GM10248 (cell line): ENCODE data around the gene EVI5L.

Experiments
- CTCF ChIA-PET: fragments of 300-600 bp; sonication (Branson Sonifier 250); formaldehyde crosslinking; extraction: SDS; loops from one replicate; lab custom pipeline; 2021; ENCODE audit warnings: antibody characterized with exemption; lab: Yijun Ruan, JAX
- POLR2A ChIA-PET: fragments of 350-650 bp; sonication (Branson Sonifier 250); formaldehyde crosslinking; extraction: SDS; loops from one replicate; lab custom pipeline; 2020; ENCODE audit warnings: antibody characterized with exemption; lab: Yijun Ruan, JAX
- DNase-seq: peaks from one replicate; pipeline ENCODE4 v3.0.0; 2012; ENCODE audit errors: extremely low spot score
- TF ChIP-seq, protein P1 (sequence below): IDR thresholded peaks from 2 replicates; pipeline ENCODE4 v1.5.1; 2012; ENCODE audit warnings: mild to moderate bottlenecking, low read depth; ENCODE audit errors: extremely low read depth, missing control alignments, control extremely low read depth

EVI5L gene

DNA sequence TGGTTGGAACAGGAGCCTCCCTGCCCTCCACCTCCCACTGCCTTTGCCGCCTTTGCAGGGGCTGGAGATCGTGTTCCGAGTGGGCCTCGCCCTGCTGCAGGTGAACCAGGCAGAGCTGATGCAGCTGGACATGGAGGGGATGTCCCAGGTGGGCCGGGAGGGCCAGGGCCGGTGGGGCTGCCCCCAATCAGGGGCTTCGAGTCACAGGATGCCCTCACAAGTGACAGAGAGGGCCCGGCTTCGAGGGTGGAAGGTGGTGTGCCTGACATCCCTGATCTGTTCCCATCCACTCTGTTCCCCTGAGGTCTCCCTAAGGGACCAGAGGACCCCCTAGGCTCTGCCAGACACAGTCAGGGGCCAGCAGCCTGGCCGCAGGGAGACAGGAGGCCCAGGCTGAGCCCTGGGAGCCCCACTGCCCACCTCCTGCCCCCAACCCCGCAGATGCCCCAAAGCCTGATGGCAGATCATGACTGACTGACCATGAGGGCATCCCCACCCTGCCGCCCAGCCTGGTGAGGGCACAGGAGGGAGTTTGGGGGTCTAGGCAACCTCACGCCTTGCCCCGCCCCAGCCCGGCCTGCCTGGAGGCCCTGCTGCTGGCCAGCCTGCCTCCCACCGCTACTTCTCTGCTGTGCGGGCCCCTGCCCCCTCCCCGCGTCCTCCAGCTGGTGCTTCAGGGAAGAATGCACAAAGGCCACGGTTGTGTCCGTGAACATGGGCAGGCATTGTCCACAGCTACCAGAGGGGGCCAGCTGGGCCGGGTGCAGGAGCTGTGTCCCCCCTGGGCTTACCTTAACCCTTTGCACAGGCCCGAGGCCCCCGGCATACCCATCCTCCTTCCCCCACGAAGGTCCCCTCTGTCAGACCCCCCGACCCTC lies 21.8 kb downstream of the EVI5L start:
- DNase-seq, result no peak
- ChIA-PET CTCF (interaction anchor here (0.6 to 3.0 kb wide), 21 partner anchors 8 to 284 kb away, joined by 3 to 34 read pairs (median 4); partner anchors contain the start of genes MAP2K7, SNAPC2, TIMM44 and TRAPPC5), POLR2A (no interaction called here)
- TF ChIP-seq, protein P1, sequence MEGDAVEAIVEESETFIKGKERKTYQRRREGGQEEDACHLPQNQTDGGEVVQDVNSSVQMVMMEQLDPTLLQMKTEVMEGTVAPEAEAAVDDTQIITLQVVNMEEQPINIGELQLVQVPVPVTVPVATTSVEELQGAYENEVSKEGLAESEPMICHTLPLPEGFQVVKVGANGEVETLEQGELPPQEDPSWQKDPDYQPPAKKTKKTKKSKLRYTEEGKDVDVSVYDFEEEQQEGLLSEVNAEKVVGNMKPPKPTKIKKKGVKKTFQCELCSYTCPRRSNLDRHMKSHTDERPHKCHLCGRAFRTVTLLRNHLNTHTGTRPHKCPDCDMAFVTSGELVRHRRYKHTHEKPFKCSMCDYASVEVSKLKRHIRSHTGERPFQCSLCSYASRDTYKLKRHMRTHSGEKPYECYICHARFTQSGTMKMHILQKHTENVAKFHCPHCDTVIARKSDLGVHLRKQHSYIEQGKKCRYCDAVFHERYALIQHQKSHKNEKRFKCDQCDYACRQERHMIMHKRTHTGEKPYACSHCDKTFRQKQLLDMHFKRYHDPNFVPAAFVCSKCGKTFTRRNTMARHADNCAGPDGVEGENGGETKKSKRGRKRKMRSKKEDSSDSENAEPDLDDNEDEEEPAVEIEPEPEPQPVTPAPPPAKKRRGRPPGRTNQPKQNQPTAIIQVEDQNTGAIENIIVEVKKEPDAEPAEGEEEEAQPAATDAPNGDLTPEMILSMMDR, result no peak

DNA sequence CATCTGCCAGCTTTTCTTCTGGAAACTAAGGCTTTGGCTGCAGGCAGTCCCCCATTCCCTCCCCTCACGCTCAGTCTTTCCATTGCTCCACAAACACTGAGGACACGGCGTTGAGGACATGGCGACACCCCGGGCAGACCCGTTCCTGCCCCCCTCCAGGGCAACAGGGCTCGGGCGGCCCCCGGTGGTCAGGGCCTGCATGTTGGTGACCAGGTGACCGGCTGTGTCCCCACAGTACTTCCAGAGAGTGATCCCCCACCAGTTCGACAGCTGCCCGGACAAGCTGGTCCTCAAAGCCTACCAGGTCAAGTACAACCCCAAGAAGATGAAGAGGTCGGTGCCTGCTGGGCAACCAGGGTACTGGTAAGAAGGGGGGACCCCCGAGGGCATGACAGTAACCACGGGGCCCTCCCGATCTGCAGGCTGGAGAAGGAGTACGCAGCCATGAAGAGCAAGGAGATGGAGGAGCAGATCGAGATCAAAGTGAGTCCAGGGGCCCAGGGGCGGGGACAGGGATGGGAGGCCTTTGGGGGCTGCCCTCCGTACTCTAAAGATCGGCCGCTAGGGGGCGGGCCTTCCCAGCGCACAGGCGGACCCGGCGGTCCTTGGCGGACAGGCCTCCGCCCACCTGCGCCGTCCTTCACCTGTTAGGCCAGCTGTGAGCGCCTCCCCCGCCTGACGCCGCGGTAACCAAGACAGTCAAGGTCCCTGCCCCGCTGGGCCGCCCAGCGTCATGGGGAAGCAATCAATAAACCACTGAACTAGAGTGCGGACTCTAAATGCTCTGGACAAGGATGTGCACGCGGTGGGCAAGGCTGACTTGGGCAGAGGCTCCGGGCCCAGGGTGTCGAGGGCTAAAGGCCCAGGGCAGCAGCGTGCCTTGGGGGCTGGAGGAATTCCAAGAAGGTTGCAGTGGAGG lies 23.1 kb downstream of the EVI5L start:
- peak; percentile 93 for DNase-seq
- CTCF ChIA-PET, result interaction anchor here (0.6 to 3.0 kb wide), 29 partner anchors 9 to 285 kb away, joined by 3 to 34 read pairs (median 4); partner anchors contain the start of genes MAP2K7, SNAPC2, TIMM44 and TRAPPC5
- POLR2A ChIA-PET, result no interaction called here
- TF ChIP-seq, protein P1, result peak; percentile 75

- no peak for DNase-seq
- POLR2A ChIA-PET, result no interaction called here
- TF ChIP-seq, protein P1, result no peak
- CTCF ChIA-PET, result interaction anchor here (0.7 to 3.0 kb wide), 11 partner anchors 9 to 285 kb away, joined by 3 to 34 read pairs (median 5); no protein-coding TSS in a partner anchor
Measured at GRCh38 chr19:7853770-7854128, 23.7 kb downstream of the EVI5L start.

DNA sequence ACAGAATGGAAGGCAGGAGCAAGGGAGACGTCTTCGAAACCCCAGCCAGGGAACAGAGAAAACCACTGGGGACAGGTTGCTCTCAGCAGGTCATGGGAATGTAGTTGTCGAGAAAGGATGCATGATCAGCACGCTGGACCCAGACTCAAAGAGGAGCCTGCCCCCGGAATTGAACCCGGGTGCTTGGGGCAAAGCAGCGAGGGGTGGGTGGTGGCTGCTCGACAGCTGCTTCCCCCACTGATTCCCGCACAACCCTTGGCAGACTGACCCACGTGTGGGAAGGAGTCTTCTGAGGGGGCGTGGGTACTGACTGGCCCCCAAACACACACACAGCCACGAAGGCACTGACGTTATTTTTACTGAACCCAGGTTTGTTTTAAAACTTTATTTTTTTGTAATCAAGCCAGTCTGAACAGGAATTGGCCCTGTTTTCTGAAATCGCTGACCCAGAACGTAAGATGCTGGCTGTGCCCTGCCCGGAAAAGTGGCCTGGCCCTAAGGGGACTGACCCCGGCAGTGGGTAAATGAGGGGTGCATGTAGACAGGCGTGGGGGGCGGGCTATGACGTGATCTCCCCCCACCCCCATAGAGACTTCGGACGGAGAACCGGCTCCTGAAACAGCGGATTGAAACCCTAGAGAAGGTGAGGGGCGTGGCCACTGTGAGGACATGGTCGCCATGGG lies 25.5 kb downstream of the EVI5L start:
- POLR2A ChIA-PET, result no interaction called here
- TF ChIP-seq, protein P1, result no peak
- CTCF ChIA-PET, result interaction anchor here (1.1 kb wide), 1 partner anchor 175 kb away, joined by 3 read pairs; the partner anchor contains the start of gene TRAPPC5
- DNase-seq, result no peak

GRCh38 chr19:7856109-7856591 lies 26.1 kb downstream of the EVI5L start:
- TF ChIP-seq, protein P1, result no peak
- POLR2A ChIA-PET, result no interaction called here

More at GRCh38 chr19:7856109-7856591, 26.1 kb downstream of the EVI5L start:
- DNase-seq, result no peak
- CTCF ChIA-PET, result interaction anchor here (4.4 kb wide), 1 partner anchor 13 kb away, joined by 45 read pairs; no protein-coding TSS in a partner anchor
